GM12891 (cell line): ENCODE results near the gene PHF23.

Experiments
- DNase-seq: peaks from one replicate; pipeline ENCODE4 v3.0.0; 2011; ENCODE audit warnings: low spot score; ENCODE audit not compliant: insufficient read length
- FAIRE-seq: peaks from 2 replicates; lab custom pipeline; 2011; peaks lifted over from hg19 to GRCh38; lab: Jason Lieb, UNC
- PAX5 ChIP-seq: IDR thresholded peaks from 2 replicates; pipeline ENCODE4 v1.6.1; 2011; ENCODE audit warnings: low read length, moderate library complexity, mild to moderate bottlenecking; ENCODE audit not compliant: insufficient read depth, severe bottlenecking
- POLR2A ChIP-seq: IDR thresholded peaks from 2 replicates; pipeline ENCODE4 v1.6.1; 2011; ENCODE audit warnings: low read depth, low read length, control low read depth
- POLR2AphosphoS5 ChIP-seq: IDR thresholded peaks from 2 replicates; pipeline ENCODE4 v1.6.1; 2011; ENCODE audit warnings: low read depth, low read length, control low read depth
- POU2F2 ChIP-seq: IDR thresholded peaks from 2 replicates; pipeline ENCODE4 v1.6.1; 2011; ENCODE audit warnings: low read depth, mild to moderate bottlenecking, control low read depth, low read length, moderate library complexity
- SPI1 ChIP-seq: IDR thresholded peaks from 2 replicates; pipeline ENCODE4 v1.6.1; 2011; ENCODE audit warnings: low read depth, low read length, control low read depth
- TAF1 ChIP-seq: IDR thresholded peaks from 2 replicates; pipeline ENCODE4 v1.6.1; 2011; ENCODE audit warnings: low read depth, low read length, control low read depth

Gene PHF23

DNA sequence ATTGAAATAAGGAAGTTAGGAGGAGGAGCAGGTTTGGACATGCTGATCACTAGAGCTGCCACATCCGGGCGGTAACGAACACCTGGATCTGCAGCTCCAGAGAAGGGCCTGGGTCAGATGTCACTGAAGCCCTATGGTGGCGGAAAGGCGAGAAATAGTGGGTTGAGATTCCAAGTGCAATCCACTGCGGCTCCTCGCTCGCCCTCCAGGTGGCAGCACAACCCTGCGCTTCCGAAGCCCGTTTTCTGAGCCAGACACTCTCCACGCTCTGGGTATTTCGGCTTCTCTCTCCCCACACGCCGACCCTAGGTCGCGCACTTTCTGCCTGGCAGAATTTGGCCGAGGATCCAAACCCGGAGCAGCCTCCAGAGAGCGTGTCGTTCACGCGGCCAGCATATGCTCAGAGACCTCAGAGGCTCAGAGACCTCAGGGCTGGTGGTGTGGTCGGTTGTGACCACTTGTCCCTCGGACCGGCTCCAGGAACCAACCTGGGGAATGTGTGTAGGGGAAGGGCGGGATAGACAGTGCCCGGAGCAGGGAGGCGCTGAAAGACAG, 41.3 kb upstream of the PHF23 start:
- DNase-seq, result peak; percentile 85
- FAIRE-seq, result peak; percentile 97
- no peak for TF ChIP-seq POLR2A
- TF ChIP-seq PAX5, result peak; percentile 45

DNA sequence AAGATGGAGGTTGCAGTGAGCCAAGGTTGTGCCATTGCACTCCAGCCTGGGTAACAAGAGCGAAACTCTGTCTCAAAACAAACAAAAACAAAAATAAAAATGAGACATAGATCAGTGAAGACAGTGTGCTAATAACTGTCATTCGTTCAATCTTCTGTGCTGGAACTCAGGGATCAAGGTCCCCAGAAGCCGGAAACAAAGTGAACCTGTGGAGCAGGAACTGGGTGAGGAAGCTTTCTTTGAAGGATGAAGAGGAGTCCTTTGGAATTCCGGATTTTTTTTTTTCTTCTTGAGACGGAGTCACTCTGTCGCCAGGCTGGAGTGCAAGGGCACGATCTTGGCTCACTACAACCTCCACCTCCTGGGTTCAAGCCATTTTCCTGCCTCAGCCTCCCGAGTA, 40.2 kb upstream of the PHF23 start:
- TF ChIP-seq SPI1, result no peak
- no peak for TF ChIP-seq PAX5
- no peak for TF ChIP-seq POU2F2
- no peak for TF ChIP-seq POLR2A
- TF ChIP-seq POLR2AphosphoS5, result no peak
- TF ChIP-seq TAF1, result no peak
- DNase-seq, result no peak
- FAIRE-seq, result no peak

DNA sequence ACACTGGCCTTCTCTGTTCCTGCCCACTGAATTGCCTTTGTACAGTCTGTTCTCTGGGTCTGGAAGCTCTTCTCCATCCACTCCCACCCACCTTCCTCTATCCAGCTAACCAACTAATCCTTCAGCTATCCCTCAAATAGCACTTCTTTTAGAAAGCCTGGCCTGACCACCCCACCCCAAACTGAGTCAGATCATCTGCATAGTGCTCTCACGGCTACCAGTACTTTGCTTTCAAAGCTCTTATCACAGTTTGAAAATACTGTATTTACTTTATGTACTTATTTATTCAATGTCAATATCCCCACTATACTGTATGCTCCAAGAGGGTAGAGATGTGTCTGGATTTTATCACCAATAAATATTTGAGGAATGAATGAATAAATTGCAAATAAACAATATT, 27.5 kb upstream of the PHF23 start:
- FAIRE-seq, result no peak
- no peak for DNase-seq
- no peak for TF ChIP-seq TAF1
- TF ChIP-seq POU2F2, result no peak
- TF ChIP-seq SPI1, result no peak
- no peak for TF ChIP-seq POLR2AphosphoS5
- no peak for TF ChIP-seq PAX5
- no peak for TF ChIP-seq POLR2A

DNA sequence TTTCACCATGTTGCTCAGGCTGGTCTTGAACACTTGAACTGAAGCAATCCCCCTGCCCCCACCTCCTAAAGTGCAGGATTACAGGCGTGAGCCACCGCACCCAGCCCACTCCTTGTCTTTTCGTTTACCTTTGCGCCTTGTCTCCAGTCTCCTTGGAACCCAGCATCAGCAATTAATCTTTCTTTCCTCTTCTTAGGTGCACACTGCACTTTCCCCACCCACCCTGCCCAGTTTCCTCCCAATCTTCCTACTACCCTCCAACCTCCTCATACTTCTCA, 24.5 kb upstream of the PHF23 start:
- TF ChIP-seq TAF1, result no peak
- no peak for TF ChIP-seq POU2F2
- no peak for TF ChIP-seq POLR2A
- no peak for TF ChIP-seq POLR2AphosphoS5
- TF ChIP-seq PAX5, result no peak
- no peak for TF ChIP-seq SPI1
- no peak for DNase-seq
- no peak for FAIRE-seq

DNA sequence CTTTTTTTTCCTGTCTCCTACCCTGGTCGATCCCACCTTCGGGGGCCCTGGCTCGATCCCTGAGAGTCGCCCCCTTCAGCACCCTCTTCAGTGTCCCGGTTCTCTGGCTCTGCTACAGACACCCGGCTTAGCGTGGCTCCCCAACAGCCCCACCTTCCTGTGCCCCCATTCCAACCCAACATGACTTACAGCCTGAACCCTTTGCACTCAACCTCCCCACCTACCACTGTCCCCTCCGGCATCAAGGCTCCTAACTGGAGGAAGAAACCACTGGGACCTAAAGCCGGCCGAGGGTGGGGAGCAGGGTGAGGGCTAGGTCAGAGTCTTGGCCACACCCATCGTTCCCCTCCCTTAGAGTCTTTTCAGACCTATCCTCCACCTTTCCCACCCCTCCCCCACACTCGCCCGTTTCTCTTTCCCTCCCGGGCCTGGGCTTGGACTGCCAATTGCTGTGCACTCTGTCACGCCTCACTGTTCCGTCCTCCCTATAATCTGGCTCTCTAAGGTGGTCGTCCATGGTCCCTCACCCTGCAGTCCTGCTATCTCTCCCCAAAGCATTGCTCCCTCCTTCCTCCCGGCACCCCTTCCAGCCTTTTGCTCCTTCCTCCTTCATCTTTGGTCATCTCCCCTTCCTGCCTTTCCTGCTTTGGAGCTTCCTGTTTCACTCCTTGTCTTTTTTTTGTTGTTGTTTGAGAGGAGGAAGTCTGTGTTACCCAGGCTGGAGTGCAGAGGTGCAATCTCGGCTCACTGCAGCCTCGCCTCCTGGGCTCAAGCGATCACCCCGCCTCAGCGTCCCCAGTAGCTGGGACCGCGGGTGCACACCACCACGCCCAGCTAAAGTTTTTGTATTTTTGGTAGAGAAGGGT, 23.9 kb upstream of the PHF23 start:
- DNase-seq, result no peak
- FAIRE-seq, result no peak
- TF ChIP-seq POLR2A (no peak), TAF1 (no peak), POU2F2 (no peak), SPI1 (no peak), POLR2AphosphoS5 (no peak), PAX5 (no peak)

DNA sequence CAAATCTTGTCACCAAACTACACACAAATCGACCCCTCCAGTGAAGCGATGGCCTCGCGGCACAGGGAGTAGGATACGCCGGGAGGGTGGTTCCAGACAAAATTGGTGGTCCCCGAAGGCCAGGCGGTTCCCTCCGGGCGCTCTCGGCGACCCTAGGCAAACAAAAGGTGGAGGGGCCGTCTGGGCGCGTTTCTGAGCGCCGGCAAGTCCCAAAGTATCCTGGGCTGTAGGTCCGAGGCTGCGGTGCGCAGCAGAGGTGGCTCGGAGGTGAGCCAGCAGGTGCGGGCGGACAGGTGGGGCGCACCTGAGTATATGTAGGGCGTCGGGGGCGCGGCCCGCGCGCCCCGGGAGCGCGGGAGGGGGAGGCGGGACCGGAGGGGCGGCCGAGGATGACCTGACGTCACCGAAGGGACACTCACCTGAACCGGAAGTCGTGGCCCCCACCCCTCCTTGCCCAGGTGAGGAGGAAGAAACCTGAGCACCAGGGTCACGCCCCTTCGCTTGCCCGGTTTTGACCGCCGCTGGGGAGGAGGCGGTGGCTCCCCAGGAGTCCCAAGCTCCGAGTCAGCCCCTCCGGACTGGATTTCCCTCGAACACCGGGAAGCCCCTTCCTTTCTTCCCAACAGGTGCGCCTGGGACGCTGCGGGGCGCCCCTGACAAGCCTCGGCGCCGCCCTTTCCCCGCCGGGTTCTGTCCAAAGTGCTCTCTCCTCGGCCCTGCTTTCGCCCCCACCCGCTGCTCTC, 23.1 kb upstream of the PHF23 start, which contains the start of gene CLDN7:
TSS of gene CLDN7 (minus strand) at position 287 of the 743 bp plus-strand sequence. CDS start 435 bp downstream, outside the sequence.
- no peak for DNase-seq
- FAIRE-seq, result no peak
- no peak for TF ChIP-seq POLR2A
- no peak for TF ChIP-seq SPI1
- TF ChIP-seq POLR2AphosphoS5, result no peak
- TF ChIP-seq POU2F2, result no peak
- TF ChIP-seq TAF1, result no peak
- no peak for TF ChIP-seq PAX5

DNA sequence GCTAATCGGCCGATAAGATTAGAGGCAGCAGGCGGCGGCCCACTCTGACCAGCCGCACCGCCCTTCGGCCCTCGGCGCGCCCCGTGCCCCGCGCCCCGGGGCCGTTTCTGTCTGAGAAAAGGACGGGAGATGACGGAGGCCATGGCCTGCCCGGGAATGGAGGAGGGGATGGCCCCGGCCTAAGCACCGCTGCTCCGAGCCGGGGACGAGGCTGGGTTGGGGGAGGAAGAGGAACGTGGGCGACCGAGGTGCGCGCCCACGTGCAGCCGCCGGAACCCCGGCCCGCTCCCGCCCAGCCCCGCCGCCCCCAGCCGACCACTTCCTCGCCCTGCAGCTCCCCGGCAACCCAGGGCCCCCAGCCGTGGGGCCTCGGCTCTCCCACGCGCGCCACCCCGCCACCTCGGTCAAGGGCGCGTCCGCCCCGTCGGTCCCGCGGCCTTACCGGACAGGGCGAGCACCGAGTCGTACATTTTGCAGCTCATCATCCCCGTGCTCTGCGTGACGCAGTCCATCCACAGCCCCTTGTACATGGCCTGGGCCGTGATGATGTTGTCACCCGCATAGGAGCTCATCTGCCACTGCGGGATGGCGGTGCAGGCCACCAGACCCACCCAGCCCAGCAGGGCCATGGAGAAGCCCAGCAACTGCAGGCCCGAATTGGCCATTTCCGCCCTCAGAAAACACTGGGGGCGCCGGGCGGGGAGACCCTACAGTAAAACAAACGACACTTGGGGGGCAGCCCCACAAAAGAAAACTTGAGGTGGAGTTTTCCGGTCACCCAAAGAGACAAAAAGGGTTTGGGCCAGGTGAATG, 22.3 kb upstream of the PHF23 start:
- peak; percentile 64 for DNase-seq

DNA sequence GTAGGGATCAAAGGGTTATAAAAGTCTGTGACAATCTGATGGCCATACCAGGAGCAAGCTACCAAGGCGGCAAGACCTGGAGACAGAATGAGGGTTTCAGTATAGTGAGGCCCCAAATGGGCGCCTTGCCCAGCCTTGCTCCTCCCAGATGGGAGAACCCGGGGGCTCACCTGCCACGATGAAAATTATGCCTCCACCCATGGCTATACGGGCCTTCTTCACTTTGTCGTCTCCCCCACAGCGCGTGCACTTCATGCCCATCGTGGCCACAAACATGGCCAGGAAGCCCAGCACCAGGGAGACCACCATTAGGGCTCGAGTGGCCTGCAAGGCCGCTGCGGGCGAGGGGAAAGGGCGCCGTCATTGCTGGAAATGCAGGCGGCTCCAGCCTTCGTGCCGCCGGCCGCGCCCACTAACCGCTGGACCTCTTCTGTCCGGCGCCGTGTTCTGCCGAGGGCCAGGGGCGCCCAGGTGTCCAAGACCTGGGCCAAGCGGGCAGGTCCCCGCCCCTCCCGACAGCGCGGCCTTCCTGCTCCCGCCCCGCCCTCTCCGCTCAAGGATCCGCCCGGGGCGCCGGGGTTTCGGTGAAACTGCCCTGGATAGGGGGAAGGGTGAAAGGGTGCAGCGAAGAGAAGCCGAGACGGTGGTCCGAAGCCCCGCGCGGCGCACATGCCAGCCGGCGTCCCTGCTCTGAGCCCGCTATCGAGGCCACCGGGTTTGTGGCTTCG, 21.6 kb upstream of the PHF23 start:
- peak; percentile 76 for FAIRE-seq
- peak; percentile 79 for DNase-seq

More for the DNA sequence above, 22.3 kb upstream of the PHF23 start:
- TF ChIP-seq POU2F2, result no peak
- no peak for TF ChIP-seq POLR2AphosphoS5
- TF ChIP-seq POLR2A, result no peak
- no peak for TF ChIP-seq PAX5
- no peak for TF ChIP-seq TAF1
- no peak for TF ChIP-seq SPI1
- FAIRE-seq, result peak; percentile 77

DNA sequence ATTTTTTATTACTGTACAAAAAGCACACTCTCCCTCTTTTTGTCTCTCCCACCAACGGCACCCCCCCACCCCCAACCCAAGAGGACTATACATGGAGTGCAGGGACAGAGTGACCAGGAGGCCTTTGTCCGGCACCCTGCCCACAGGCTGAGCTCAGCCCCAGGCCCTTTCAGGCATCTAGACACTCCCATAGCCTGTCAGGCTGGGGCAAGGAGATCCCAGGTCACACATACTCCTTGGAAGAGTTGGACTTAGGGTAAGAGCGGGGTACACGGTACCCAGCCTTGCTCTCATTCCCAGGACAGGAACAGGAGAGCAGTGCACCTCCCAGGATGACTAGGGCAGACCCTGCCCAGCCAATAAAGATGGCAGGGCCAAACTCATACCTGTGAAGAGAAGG, 20.9 kb upstream of the PHF23 start:
- FAIRE-seq, result no peak
- DNase-seq, result no peak
- TF ChIP-seq SPI1 (no peak), POU2F2 (0 out of 2 replicates have a peak, but pooled peaks have one; percentile 28)

More for the DNA sequence above, 21.6 kb upstream of the PHF23 start:
- 0 out of 2 replicates have a peak, but pooled peaks have one; percentile 1 for TF ChIP-seq POU2F2
- no peak for TF ChIP-seq SPI1
